Stomach (tissue), 4 donors: ENCODE data around the gene ALDH18A1.

Experiments
- CTCF ChIP-seq, 7 experiments: fragments of 450-650 bp in 4 of 7; fragments of 200-600 bp in 3 of 7; sonication (generic) in 3 of 7; IDR thresholded peaks; one replicate each; pipeline ENCODE4 v1.5.1; 2016 to 2019; ENCODE audit warnings: antibody characterized with exemption in 7 of 7, control low read depth in 2 of 7, mild to moderate bottlenecking in 1 of 7
- POLR2A ChIP-seq, 4 donors: fragments of 450-650 bp; IDR thresholded peaks; one replicate each; pipeline ENCODE4 v1.6.1; 2016; ENCODE audit warnings: antibody characterized with exemption in 4 of 4, control low read depth in 2 of 4, mild to moderate bottlenecking in 1 of 4, moderate library complexity in 1 of 4
- POLR2AphosphoS5 ChIP-seq, 3 donors: sonication (generic); formaldehyde crosslinking; IDR thresholded peaks; one replicate each; pipeline ENCODE4 v1.6.1; 2016; ENCODE audit warnings: antibody characterized with exemption in 3 of 3

- no peak for TF ChIP-seq CTCF (IDR thresholded peaks at IDR 0.05)
- no peak for TF ChIP-seq POLR2AphosphoS5 (IDR thresholded peaks at IDR 0.05)
- TF ChIP-seq POLR2A (IDR thresholded peaks at IDR 0.05), result no peak
Measured at GRCh38 chr10:95578619-95579018, 77.9 kb downstream of the ALDH18A1 start.
